GM18909 (cell line): ENCODE results near the gene SAE1.
A peak's percentile ranks its signal among the peaks of the same experiment; 100 is the strongest.

Source experiments
- ATAC-seq: cut with Tn5 transposase; IDR thresholded peaks from one replicate; pipeline ENCODE4 v1.9.1; 2021; ENCODE audit warnings: mild to moderate bottlenecking; ENCODE audit not compliant: unreplicated experiment, poor library complexity

Gene SAE1

DNA sequence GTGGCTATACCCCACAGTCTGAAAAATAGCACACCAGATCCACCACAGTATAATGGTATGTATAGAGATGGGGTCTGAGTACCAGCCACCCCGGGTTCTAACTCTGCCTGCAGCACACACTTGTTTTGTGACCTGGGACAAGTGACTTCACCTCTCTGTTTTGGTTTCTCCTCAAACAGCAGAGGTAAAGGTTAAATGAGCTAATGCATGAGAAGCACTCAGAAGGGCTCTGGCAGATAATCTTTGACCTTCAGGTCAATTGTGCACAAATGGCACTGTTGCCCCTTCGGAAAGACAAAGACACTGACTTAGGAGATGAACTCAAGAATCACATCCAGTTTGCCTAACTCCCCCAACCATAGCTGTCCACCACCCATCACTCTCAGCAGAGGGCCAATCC, 24.8 kb upstream of the SAE1 start:
- ATAC-seq = no peak

DNA sequence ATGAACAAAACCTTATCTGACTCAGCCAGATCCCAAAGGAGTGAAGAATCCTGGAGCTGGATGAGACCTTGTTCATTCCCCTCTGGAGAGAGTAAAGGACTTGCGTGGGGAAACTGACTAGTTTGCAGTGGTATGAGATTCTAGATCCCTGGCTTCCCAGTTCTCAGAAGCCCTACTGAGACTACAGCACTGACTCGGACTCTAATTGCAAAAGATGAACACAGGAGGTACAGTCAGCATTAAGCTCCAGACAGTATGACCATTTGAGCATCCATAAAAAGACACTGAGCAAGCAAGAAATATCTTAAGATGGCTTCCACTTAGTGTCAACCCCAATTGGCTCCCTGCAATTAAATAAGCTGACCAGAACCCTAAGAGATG, 23.8 kb upstream of the SAE1 start:
- ATAC-seq = no peak

DNA sequence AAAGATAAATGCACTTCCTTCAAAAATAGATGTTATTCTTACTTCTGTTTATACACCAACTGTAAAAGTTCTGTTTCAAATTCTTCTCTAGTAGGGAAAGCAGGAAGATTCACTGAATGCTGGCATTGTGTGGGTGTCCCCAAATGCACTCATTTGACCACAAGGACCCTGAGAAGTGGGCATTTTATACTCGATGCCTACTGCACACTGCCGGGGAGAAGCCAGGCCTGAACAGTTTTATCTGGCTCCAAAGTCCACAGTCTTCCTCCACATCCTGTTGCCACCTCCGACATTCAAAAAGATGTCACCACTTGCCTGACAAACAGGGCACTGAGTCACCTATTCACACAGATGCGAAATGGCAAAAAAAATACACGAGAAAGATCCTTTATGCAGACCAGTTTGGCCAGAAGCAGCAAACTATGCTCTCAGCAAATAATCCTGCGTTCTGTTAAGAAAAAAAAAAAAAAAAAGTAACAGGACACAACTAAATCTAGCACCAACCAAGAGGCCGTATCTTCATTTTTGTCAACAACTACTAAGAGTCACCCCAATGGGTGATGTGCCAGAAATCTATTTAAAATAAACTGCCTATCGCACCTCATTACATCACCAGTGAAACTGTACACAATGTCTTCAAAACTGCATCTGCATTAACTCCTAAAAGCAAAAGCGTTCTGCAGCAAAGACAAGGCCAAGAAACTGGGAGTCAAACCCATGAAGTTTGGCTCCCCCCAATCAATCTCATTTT, 23.3 kb upstream of the SAE1 start:
- ATAC-seq = no peak

DNA sequence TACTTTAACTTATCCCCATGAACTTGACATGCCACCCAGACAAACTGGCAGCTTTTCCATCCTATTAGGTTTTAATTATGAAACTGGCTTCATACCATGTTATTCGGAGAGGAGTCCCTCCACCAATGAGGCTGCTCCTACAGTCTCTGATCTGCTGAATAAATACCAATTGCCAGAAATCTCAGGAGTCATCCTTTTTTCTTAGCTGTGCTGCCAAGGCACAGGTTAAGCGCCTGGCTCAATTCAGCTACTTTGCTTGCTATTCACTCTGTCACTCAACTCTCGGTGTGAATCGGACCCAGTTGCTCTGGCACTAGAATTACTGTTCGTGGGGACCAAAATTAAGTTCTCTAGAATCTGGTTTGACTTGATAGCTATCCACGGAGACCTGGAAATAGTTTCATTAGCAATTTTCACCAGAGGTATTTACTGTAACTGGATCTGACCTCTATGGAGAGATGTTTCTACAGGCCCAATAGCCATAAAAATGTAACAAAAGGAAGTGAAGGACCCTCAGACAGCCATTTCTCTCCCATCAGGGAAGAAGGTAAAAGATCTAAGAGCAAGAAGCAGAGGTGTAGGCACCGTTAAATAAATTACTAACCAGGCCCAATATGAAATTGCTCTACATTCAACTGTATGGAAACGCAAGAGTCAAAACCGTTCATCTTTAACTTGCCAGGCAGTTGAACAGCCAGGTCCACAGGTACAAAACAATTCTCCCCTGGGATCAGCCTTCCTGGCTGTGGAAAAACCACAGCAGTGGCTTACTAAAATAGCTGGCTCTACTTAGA, 22.5 kb upstream of the SAE1 start:
- ATAC-seq = no peak

DNA sequence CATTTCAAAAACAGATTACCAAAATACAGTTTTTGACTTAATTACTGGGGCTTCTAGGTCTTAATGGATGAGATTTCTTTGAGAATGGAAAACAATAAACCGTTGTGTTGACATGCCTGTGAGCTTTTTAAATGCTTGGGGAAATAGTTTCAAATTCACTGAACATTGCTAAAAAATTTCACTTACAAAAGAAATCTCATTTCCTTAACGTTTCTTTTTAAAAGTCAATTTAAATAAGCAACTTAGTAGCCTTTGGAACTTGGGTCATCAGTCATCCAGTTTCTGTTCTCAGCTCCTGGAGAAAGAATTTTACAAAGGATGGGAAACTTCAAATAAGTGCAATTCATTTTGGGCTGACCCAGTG, 21.5 kb upstream of the SAE1 start:
- no peak for ATAC-seq

DNA sequence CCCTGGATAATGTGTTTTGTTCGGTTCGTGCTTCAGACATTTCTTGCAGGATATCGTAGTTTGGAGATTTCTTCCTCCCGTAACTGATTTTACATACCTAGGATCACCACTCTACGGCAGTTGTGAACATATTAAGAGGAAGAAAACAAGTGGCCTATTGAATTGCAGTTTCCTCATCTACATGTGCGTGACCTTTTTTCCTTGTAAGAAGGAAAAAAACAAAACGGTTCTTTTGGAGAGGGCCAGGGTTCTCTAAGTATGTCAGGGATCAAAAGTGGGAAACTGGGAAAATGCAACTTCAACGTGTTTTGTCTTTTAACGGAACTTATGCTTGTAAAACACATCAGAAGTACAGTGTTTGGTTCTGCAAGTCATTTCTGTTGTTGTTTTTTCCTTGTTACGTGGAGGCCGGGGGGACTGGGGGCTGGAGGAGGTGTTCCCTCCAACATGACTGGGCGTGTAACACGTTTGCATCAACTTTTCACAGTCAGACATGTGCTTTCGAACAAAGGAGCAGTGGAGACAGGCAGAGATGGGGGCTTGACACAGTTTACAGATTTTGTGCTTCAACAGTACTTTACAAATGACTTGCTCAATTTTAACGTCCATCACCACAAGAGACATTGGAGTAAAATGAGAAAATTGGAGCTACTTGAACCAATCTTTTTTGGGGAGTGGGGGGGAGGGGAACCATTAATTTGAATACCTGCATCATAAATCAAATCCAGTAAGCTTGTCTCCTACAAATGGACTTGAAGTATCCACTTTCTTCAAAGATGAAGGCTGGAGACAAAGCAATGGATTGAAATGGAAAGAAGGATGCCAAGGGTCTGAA, 20.9 kb upstream of the SAE1 start:
- ATAC-seq = no peak

DNA sequence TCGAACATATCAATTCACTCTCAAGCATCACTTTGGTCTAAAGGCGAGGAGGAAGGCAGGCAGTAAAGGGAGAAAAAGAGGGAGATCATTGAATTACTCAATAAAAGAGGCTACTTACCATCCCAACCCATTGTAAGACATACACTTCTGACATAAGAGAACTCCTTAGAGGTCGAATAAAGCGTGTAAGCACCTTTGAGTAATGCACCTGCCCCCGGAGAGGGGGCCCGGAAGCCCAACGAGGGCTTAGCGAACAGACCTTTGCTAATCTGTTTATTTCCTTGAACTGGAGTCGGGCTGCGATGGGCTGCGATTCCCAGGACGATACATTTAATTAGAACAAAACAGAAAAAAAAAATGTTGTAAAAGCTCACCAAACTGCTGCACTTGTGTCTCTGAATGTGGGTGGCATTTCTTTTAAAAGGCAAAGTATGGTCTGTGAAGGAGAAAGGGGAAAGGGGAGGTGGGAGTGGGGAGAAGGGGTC, 20.1 kb upstream of the SAE1 start:
- ATAC-seq = no peak

DNA sequence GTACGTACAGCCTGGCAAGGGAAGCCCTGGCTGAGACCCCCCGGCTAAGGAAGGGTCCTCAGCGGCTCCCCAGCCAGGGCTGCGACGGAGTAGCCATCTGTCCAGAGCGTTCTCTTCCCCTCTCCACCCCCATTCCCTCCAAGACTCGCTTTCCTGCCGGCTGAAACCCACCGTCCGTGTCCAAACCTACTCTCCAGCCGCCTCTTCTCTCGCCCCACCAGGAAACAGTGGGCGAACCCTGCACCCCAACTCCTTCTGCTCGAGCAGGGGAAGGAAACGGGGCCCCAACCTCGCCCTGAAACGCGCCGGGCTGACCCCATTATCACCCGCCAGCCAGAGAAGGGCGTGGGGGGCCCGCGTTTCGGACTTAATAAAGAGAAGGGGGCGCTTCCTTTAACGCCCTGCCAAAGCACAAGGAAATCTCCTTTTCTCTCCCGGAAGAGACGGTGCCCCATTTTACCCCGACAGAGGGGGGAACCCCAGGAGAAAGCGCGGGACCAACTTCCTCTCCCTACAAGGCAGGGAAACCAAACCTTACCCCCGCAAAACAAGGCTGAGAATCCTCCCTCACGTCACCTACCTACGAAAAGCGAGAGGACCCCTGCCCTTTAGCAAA, 19.5 kb upstream of the SAE1 start:
- no peak for ATAC-seq

DNA sequence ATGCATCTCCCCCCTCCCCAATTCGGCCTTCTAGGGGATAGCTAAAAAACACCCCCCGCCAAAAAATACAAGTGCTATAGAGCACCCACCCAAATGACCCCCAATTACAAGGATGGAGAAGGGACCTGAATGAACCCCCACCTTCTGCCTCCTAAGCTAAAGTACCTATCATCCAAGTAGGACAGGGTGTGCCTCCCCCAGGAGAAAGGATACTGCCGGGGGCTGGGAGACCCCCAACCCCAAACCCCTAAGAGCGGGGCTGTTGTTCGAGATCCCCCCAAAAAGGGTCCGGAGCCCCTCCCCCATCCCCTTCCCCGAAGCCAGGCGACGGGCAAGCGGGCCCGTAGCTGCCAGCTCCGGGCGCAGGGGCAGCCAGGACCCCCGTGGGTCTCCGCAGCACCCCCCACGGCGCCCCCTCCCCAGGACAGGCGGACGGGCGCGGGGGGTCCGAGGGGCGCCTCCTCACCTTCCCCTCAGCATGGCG, 18.9 kb upstream of the SAE1 start:
- no peak for ATAC-seq

DNA sequence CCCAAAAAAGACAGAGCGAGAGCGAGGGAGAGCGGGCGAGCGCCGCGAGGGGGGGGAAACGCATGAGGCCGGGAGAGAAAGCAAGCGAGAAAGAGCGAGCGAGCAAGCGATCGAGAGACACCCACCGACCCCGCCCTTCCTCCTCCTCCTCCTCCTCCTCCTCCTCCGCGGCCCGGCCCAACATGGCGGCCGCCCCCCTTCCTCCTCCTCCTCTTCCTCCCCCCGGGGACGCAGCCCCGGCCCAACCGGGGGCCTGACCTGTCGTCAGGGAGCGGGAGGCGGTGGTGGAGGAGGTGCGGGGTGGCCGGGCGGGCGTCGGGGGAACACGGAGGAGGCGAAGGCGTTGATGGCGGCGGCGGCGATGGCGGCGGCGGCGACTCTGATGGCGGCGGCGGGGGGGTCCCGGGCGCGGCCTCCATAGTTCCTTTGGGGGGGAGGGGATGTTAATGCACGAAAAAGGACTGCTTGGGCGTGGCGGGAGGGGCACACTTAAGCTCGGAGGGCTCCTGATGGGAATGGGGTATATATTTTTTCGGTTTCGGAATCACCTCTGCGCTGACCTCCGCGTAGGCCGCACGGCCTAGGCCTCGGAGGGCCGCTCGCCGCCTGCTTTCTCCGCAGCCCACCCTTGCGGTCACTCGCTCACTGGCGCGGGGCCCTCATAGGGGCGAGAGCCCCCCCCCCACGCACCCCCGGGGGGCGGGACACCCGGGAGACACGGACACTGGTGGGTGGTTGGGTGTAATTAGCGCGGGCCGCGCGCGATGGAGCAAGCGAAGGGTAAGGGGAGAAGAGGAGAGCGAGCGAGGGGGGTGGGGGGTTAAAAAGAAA, 18.3 kb upstream of the SAE1 start:
- peak; percentile 24 for ATAC-seq

DNA sequence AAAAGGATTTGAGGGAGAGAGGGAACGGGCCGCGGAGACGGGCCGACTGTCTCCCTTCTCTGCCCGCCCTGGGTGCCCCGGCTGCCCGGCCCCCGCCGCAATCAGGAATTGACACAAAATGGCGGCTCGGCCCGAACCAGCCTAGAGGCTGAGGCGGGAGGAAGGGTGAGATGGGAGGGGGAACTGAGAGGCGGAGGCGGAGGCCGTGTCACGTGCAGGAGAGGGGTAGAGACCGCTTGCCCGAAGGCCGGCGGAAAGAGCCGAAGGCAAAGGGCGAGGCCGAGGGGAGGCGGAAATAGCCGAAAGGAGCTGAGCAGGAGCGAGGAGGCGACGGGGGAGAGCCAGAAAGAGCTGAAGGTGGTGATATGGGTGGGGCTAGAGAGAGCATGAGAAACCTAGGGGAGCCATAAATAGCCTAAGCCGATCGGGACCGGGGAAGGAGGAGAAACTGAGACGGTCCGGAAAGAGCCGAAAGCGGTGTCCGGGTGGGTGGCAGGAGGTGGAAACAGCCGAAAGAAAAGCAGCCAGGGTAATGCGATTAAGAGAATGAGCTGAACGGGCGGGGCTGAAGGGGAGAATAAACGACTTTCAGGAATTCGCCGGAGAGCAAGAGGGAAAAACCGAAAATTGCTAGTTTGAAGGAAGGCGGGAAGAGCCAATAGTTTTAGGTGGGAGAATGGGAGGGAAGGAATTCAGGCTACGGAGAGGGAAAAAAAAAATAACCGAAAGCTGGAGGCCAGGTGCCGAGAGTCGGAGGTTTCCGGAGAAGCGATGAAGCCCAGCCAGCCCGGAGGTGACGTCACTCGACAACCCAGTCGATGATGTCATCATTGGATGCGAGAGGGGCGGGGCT, 17.4 kb upstream of the SAE1 start, which contains the start of gene ZC3H4:
ZC3H4 (minus strand) TSS at position 780 of the 853 bp plus-strand sequence. CDS start 1,192 bp downstream, outside the sequence.
- ATAC-seq = peak; percentile 79

DNA sequence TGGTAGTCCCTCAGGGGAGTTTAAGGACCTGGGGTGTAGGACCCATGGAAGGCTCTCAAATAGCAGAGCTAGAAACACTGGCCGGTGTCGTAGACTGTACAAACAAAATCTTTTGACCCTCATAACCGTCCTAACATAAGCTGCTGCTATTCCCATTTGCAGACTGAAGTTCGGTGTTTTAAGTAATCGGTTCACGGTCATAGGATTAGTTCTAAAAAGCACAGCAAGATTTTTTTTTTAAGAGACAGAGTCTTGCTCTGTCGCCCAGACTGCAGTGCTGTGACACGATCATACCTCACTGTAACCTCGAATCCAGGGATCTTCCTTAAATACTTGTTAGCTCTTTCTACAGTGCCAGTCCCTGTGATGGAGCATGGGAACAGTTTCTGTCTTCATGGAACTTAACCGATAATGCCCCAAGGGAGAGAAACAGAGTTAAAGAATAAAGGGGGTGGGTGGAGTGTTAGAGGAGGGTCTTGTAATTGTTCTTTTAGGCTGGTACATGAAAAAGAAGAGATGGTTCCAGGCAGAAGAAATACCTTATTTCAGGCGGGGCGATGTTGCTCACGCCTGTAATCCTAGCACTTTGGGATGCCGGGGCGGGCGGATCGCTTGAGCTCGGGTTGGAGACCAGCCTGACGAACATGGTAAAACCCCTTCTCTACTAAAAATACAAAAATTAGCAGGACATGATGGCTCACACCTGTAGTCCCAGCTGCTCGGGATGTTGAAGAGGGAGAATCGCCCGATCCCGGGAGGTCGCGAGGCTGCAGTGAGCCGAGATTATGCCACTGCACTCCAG, 16.6 kb upstream of the SAE1 start:
- ATAC-seq = no peak

DNA sequence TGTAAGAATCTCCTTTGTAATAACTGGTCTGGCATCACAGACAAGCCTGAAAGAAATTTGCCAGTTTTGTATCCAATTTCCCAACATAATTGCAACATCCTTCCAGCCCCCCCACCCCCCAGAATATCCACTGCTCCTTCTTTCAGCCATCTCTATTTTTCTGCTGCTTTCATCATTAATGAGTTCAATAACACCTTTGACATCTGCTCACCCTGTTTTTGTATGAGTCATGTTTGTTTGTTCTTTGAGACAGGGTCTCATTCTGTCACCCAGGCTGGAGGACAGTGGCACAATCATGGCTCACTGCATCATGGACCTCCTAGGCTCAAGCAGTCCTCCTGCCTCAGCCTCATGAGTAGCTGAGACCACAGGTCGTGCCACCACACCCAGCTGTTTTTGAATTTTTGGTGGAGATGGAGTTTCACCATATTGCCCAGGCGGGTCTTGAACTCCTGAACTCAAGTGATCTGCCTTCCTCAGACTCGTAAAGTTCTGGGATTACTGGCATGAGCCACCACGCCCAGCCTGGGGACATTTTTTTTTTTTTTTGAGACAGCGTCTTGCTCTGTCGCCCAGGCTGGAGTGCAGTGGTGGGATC, 10.1 kb upstream of the SAE1 start:
- ATAC-seq = no peak

DNA sequence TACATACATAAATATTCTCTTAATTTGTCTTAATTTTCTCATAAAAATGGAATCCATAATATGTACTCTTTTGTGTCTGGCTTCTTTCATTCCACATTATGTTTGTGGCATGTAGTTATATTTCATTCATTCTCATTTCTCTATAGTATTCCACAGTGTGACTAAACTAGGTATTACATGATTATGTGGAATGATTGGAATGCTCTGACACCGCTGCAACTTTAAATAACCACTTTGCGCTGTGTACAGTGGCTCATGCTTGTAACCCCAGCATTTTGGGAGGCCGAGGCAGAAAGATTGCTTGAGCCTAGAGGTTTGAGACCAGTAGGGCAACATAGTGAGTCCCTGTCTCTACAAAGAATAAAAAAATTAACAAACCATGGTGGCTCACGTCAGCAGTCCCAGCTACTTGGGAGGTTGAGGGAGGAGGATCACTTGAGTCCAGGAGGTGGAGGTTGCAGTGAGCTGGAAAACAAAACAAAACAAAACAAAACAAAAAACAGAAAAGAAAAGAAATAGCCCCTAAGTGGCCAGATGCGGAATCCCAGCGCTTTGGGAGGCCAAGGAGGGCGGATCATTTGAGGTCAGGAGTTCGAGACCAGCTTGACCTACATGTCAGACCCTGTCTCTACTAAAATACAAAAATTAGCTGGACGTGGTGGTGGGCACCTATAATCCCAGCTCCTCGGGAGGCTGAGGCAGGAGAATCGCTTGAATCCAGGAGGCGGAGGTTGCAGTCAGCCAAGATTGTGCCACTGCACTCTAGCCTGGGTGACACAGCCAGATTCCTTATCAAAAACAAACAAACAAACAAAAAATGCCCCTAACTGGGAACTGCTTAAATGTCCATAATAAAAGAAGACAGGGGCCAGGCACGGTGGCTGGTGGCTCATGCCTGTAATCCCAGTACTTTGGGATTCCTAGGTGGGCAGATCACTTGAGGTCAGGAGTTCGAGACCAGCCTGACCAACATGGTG, 8.0 kb upstream of the SAE1 start:
- ATAC-seq = no peak

DNA sequence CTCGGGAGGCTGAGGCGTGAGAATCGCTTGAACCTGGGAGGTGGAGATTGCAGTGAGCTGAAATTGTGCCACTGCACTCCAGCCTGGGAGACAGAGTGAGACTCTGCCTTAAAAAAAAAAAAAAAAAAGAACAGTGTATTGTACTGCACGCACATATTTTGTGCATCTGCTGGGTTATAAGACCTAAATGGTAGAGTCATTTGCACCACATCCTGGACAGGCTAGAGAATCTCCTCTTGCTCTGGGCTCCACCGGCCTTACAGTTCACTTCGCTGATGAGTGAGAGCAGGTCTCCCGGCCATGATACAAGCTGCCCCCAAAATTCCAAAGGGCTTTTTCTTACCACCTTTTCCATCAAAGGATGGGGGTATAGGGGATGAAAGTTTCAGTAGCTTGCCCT, 7.2 kb upstream of the SAE1 start:
- ATAC-seq = no peak
